A549 (cell line): ENCODE results near the gene PFKFB4. TPM values are rescaled to one million over a fixed set of nuclear protein-coding genes. Genes with fewer than 3 reads are reported as not detected.

Experiments used
- ATAC-seq, 2 experiments: fragments of 200-7000 bp in 1 of 2; fragments of >200 bp in 1 of 2; cut with Nextera tagmentation in 1 of 2; cut with Tn5 transposase in 1 of 2; 3 replicates each; pipeline versions ENCODE4 v1.8.0 to v1.9.1; 2018 to 2020; ENCODE audit warnings: mild to moderate bottlenecking in 1 of 2, moderate library complexity in 1 of 2
- CTCF ChIA-PET: fragments of 300-600 bp; sonication (Branson Sonifier 250); formaldehyde crosslinking; extraction: SDS; loops from one replicate; lab custom pipeline; 2021; ENCODE audit warnings: antibody characterized with exemption, inconsistent platforms; lab: Yijun Ruan, JAX
- POLR2A ChIA-PET: fragments of 350-600 bp; formaldehyde crosslinking; extraction: SDS; loops from one replicate; lab custom pipeline; 2021; ENCODE audit warnings: antibody characterized with exemption, inconsistent platforms; lab: Yijun Ruan, JAX
- DNase-seq, 2 experiments: peaks; one replicate each; pipeline versions ENCODE4 v3.0.0 to v3.0.0-alpha.2; 2011 to 2016; ENCODE audit warnings: low read depth in 1 of 2, low spot score in 1 of 2
- FAIRE-seq: peaks from 2 replicates; lab custom pipeline; 2011; peaks lifted over from hg19 to GRCh38; lab: Jason Lieb, UNC
- H3K27ac ChIP-seq, 2 experiments: fragments of >200 bp; sonication (Bioruptor Twin); formaldehyde crosslinking; 3 replicates each; pipeline ENCODE4 v1.5.1; 2016 to 2017
- H3K4me1 ChIP-seq: fragments of >200 bp; sonication (Bioruptor Twin); formaldehyde crosslinking; 3 replicates; pipeline ENCODE4 v1.6.1; 2016
- H3K4me2 ChIP-seq: fragments of >200 bp; sonication (Bioruptor Twin); formaldehyde crosslinking; 3 replicates; pipeline ENCODE4 v1.6.1; 2016
- H3K4me3 ChIP-seq: fragments of >200 bp; sonication (Bioruptor Twin); formaldehyde crosslinking; 3 replicates; pipeline ENCODE4 v1.5.1; 2016
- H3K9me3 ChIP-seq: fragments of >200 bp; sonication (Bioruptor Twin); formaldehyde crosslinking; 3 replicates; pipeline ENCODE4 v1.6.1; 2016
- EHF ChIP-seq: fragments of 250-450 bp; sonication (Bioruptor Pico); IDR thresholded peaks from 2 replicates; pipeline ENCODE4 v1.5.0; 2020; ENCODE audit warnings: mild to moderate bottlenecking
- GATA3 ChIP-seq: IDR thresholded peaks from 2 replicates; pipeline ENCODE4 v1.6.1; 2012; ENCODE audit warnings: borderline replicate concordance
- HDAC2 ChIP-seq: fragments of 200-600 bp; sonication (generic); IDR thresholded peaks from 2 replicates; pipeline ENCODE4 v1.6.1; 2016
- HOXA7 ChIP-seq: fragments of 250-450 bp; sonication (Bioruptor Pico); IDR thresholded peaks from 2 replicates; pipeline ENCODE4 v1.5.0; 2020; ENCODE audit warnings: mild to moderate bottlenecking, moderate library complexity
- KDM1A ChIP-seq: fragments of 200-600 bp; sonication (generic); IDR thresholded peaks from 2 replicates; pipeline ENCODE4 v1.6.1; 2016; ENCODE audit warnings: low read depth, mild to moderate bottlenecking
- KDM5A ChIP-seq: fragments of 200-600 bp; sonication (generic); IDR thresholded peaks from 2 replicates; pipeline ENCODE4 v1.6.1; 2016; ENCODE audit warnings: antibody characterized with exemption, mild to moderate bottlenecking
- MAFK ChIP-seq: fragments of 450-650 bp; IDR thresholded peaks from 2 replicates; pipeline ENCODE4 v1.6.1; 2014; ENCODE audit not compliant: partially characterized antibody
- MAZ ChIP-seq: fragments of 150-350 bp; IDR thresholded peaks from 2 replicates; pipeline ENCODE4 v1.6.1; 2014; ENCODE audit warnings: antibody characterized with exemption, low read depth, low read length, borderline replicate concordance
- NFE2L2 ChIP-seq: fragments of 150-350 bp; conservative IDR thresholded peaks from 2 replicates; pipeline ENCODE4 v1.6.1; 2014; ENCODE audit warnings: low read length
- NPAS2 ChIP-seq: fragments of 250-450 bp; sonication (Bioruptor Pico); IDR thresholded peaks from 2 replicates; pipeline ENCODE4 v1.8.0; 2022; ENCODE audit warnings: mild to moderate bottlenecking, moderate library complexity, borderline replicate concordance
- PHF8 ChIP-seq: fragments of 200-600 bp; sonication (generic); IDR thresholded peaks from 2 replicates; pipeline ENCODE4 v1.6.1; 2016; ENCODE audit warnings: low read depth, mild to moderate bottlenecking, antibody characterized with exemption, moderate library complexity, borderline replicate concordance
- RCOR1 ChIP-seq: fragments of 150-350 bp; IDR thresholded peaks from 2 replicates; pipeline ENCODE4 v1.6.1; 2014; ENCODE audit warnings: antibody characterized with exemption, low read length, low read depth
- SMC3 ChIP-seq: fragments of >200 bp; sonication (Bioruptor Twin); formaldehyde crosslinking; IDR thresholded peaks from 3 replicates; pipeline ENCODE4 v1.6.1; 2018; ENCODE audit warnings: inconsistent platforms
- TFCP2L1 ChIP-seq: fragments of 250-450 bp; sonication (Bioruptor Pico); IDR thresholded peaks from 2 replicates; pipeline ENCODE4 v1.5.0; 2021; ENCODE audit warnings: mild to moderate bottlenecking
- ZC3H11A ChIP-seq: fragments of 450-650 bp; IDR thresholded peaks from 2 replicates; pipeline ENCODE4 v1.6.1; 2014; ENCODE audit warnings: antibody characterized with exemption, mild to moderate bottlenecking
- WGBS: methylation state at CpG from one replicate; pipeline ENCODE4 v1.1.6; 2017; ENCODE audit errors: missing lambda C conversion rate; 5-methylcytosine and 5-hydroxymethylcytosine counted together
- polyA plus RNA-seq, 4 experiments: library from polyadenylated mRNA; depleted of rRNA in 3 of 4; stranded (reverse); fragments of >200 nt; fragmentation: RNase III in 1 of 4; extraction: RNeasy Plus Mini Kit Qiagen cat#74134 plus additional on column Dnase treatment in 1 of 4; gene quantifications; 2 replicates in 3 of 4; 3 replicates in 1 of 4; pipeline ENCODE4 v1.2.3, GENCODE V29; 2011 to 2017
- TF ChIP-seq, protein P1 (sequence below): IDR thresholded peaks from 2 replicates; pipeline ENCODE4 v1.6.1; 2012
- TF ChIP-seq, protein P2 (sequence below): fragments of >200 bp; sonication (Bioruptor Twin); formaldehyde crosslinking; IDR thresholded peaks from 2 replicates; pipeline ENCODE4 v1.6.1; 2016

Gene PFKFB4
- polyA plus RNA-seq, 2 of the 4 experiments (the other 2 are of a cell fraction) = 8.4 to 20.9 TPM

DNA sequence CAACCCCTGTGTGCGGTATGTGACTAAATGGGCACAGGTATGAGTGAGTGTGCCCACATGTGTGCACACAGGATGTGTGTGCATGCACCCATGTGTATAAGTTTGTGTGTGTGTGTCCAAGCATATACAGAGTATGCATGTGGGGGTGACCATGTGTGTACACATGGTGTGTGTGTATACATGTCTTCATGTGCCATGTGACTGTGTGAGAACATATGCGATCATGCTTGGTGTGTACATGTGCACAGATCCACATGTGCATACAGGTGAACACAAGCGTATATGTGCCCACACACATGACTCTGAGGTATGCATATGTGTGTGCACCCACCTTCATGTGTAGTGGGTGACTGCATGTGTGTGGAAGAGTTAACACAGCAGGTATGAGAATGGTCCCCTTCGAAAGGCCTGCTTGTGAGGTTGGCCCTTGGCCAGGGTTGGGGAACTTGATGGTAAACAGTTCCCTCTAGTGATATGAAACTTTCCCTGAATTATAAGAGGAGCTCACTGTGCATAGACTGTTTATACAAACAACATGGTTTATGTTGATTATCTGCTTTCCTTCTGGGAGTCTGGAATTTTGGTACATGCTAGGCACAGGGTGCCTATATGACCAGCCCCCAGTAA is 10.3 kb downstream of the PFKFB4 start (continued):
- no peak for TF ChIP-seq EHF
- TF ChIP-seq HDAC2 = no peak
- no peak for TF ChIP-seq PHF8

DNA sequence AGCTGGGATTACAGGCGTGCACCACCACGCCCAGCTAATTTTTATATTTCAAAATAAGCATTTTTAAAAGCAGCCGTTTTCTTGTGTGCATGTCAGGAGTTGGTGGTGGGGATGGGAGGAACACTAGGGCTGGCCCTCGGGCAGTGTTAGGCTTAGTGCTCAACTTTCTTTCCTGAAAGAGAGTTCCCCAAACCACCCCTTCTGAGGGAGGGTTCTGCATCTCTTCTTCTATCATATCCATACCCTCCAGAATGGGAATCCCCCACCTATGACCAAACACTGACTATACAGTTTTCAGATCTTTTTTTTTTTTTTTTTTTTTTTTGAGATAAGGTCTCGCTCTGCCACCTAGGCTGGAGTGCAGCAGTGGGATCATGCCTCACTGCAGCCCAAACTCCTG is 12.5 kb downstream of the PFKFB4 start:
- DNase-seq (no peak), FAIRE-seq (no peak), ATAC-seq (no peak)
- TF ChIP-seq NFE2L2 (no peak), NPAS2 (CRISPR knock-in tag) (no peak)
- TF ChIP-seq, protein P1, sequence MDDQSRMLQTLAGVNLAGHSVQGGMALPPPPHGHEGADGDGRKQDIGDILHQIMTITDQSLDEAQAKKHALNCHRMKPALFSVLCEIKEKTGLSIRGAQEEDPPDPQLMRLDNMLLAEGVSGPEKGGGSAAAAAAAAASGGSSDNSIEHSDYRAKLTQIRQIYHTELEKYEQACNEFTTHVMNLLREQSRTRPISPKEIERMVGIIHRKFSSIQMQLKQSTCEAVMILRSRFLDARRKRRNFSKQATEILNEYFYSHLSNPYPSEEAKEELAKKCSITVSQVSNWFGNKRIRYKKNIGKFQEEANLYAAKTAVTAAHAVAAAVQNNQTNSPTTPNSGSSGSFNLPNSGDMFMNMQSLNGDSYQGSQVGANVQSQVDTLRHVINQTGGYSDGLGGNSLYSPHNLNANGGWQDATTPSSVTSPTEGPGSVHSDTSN = no peak
- Histone ChIP-seq H3K4me3 (no peak overlapping the region), H3K4me1 (no peaks in the 10 kb centered on the region), H3K27ac (no peak overlapping the region), H3K4me2 (no peak overlapping the region), H3K9me3 (no peaks in the 10 kb centered on the region)
- ChIA-PET CTCF (interaction anchor here (0.6 to 2.3 kb wide), 2 partner anchors 12 to 14 kb away, joined by 4 to 9 read pairs; no protein-coding TSS in a partner anchor), POLR2A (no interaction called here)
- WGBS = 84% methylated on average over 5 of the region's 5 CpGs

DNA sequence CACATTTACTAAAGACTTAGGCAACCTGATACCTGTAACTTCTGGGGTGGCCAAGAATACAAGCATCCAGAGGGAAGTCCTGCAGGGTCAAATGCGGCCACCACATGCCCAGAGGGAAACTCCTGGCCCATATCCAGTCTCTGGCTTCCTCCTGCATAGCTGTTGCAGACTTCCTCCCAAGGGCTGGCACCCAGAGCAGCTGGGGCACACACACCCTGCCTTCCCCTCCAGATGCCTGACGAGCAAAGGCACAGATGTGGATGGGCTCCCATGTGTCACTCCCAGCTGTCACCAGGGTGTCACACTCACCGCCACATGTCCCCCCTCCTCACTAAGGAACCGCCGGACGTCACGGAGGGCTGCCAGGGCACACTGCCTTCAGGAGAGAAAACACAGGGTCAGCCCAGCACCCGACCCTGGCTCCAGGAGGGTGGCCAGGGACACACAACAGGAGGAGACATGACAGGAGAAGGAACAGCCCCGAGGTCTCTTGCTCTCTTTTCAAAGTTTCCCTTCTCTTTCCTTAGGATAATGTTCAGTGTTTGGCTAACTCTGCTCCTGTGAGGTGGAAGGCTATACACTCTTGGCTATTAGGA is 13.2 kb downstream of the PFKFB4 start:
- H3K27ac ChIP-seq = no peak overlapping the region
- FAIRE-seq (no peak), DNase-seq (no peak), ATAC-seq (peak; percentile 16 to 25; a peak in 2 of 6 replicates)
- ChIA-PET POLR2A (no interaction called here), CTCF (interaction anchor here (2.3 kb wide), 2 partner anchors 15 to 16 kb away, joined by 8 to 9 read pairs; no protein-coding TSS in a partner anchor)
- no peak overlapping the region for H3K4me3 ChIP-seq
- no peak overlapping the region for H3K4me2 ChIP-seq
- H3K4me1 ChIP-seq = no peaks in the 10 kb centered on the region
- no peaks in the 10 kb centered on the region for H3K9me3 ChIP-seq
- 86% methylated on average over 8 of the region's 9 CpGs for WGBS
- no peak for TF ChIP-seq EHF
- TF ChIP-seq MAZ = no peak
- TF ChIP-seq, protein P2, sequence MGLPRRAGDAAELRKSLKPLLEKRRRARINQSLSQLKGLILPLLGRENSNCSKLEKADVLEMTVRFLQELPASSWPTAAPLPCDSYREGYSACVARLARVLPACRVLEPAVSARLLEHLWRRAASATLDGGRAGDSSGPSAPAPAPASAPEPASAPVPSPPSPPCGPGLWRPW = no peak
- TF ChIP-seq KDM1A = no peak
- TF ChIP-seq HOXA7 (CRISPR knock-in tag) = no peak
- no peak for TF ChIP-seq TFCP2L1 (CRISPR knock-in tag)

DNA sequence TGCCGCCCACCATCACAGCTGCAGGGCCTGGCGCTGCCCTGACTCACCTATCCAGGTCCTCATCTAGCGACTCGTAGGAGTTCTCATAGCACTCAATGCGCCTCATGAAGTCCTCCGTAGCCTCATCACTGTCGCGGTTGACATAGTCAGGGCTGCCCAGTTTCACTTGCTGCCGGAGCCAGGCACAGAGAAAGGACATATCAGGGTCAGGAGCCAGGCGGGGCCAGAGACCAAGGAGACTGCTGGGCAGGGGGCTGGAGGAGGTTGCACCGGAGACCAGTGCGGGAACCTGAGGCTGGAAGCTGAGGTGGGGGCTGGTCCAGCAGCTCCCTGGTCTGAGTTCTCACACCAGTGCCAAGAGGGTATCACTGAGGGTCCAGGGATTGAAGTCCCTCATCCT is 18.2 kb downstream of the PFKFB4 start:
- ChIA-PET CTCF (interaction anchor here (0.6 kb wide), 1 partner anchor 97 kb away, joined by 3 read pairs; the partner anchor contains the start of gene SLC26A6), POLR2A (no interaction called here)
- H3K27ac ChIP-seq = no peak overlapping the region
- no peak overlapping the region for H3K4me2 ChIP-seq
- no peak overlapping the region for H3K4me3 ChIP-seq
- FAIRE-seq = no peak
- 96% methylated on average over 8 of the region's 12 CpGs for WGBS
- no peak for ATAC-seq
- DNase-seq = no peak
- TF ChIP-seq MAFK (no peak), TFCP2L1 (CRISPR knock-in tag) (no peak), NPAS2 (CRISPR knock-in tag) (no peak), ZC3H11A (no peak)
- TF ChIP-seq, all 56 proteins: peak for 0
- H3K9me3 ChIP-seq = no peaks in the 10 kb centered on the region
- no peaks in the 10 kb centered on the region for H3K4me1 ChIP-seq

DNA sequence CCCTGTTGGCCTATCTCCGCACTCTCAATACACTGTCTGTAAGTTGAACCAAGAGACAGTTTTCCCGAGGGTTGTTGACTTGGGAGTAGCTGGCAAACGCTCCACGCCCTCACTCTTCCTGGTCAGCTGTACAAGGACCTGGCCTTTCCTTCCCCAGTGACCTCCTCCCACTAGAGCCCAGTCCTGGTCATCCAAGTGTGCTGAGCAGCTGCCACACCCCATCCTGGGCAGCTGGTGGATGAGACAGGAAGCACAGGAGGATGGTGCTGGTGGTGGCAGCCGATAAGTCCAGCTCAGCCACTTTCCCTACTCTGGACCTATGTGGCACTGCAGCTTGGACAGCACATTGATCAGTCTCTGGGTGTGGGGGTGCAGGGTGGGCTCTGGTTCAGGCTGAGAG is 19.8 kb downstream of the PFKFB4 start:
- POLR2A ChIA-PET = no interaction called here
- no peak overlapping the region for H3K27ac ChIP-seq
- ATAC-seq (peak; percentile 32 to 48; a peak in 4 of 6 replicates), DNase-seq (no peak)
- H3K4me1 ChIP-seq = no peaks in the 10 kb centered on the region
- TF ChIP-seq GATA3 (no peak), KDM5A (no peak), SMC3 (no peak), RCOR1 (no peak), EHF (no peak), HOXA7 (CRISPR knock-in tag) (no peak), HDAC2 (no peak)
- TF ChIP-seq, all 56 proteins: peak for 0
- Histone ChIP-seq H3K9me3 (no peaks in the 10 kb centered on the region), H3K4me2 (no peak overlapping the region), H3K4me3 (no peak overlapping the region)
- WGBS = 85% methylated on average over 4 of the region's 5 CpGs
- CTCF ChIA-PET = interaction anchor here (0.9 to 2.0 kb wide), 6 partner anchors 12 to 263 kb away, joined by 3 to 6 read pairs (median 4); partner anchors contain the start of gene PFKFB4
- FAIRE-seq = no peak
